Stimulated activated CD8-positive, alpha-beta memory T cell treated with anti-CD3 and anti-CD28 coated beads, Interleukin-15, amount 100 ng/mL, for 4 hours (primary cell): ENCODE results near the gene ZFYVE26.
"Not testable (repeated sequence)": the region's sequence is repeated elsewhere in the genome, so short reads cannot be mapped to it uniquely, and the experiment has no call there.

Experiments used
- DNase-seq, 2 donors: peaks; one replicate each; pipeline ENCODE4 v3.0.0-alpha.2; 2020; ENCODE audit warnings: low read depth in 2 of 2

The ZFYVE26 gene

DNA sequence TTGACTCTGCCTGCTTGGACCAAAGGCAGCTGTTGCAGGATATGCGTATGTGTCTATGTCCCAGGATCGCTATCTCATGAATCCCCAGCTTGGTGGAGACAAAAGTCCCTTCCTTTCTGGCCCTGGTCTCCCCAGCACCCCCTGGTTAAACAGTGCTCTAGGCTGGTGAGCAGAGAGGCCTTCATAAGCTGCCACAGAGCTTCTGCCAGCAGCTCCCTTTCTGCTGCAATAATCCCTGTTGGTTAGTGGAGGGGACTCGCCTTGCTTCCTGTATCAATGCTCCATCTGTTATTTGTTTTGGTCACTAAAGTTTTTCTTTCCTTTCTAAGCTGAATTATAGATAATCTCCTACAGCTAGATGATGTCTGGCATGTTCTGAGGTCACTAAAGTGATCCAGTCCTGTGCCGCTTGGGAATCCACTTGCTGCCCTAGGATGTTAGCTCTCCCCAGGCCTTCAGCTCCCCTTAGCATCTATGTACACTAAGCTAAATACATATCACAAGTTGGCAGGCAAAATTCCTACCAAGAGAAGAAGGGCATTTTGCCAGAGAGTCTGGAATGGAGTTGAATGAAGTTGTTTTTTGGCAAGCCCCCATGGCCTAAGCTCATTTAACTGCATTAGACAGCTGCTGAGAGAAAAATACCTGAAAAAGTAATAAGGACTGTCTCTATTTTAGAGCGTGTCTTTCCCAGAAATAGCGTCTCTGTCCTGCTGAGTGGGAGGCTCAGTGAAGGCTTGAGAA, 66.9 kb downstream of the ZFYVE26 start:
- no peak for DNase-seq

DNA sequence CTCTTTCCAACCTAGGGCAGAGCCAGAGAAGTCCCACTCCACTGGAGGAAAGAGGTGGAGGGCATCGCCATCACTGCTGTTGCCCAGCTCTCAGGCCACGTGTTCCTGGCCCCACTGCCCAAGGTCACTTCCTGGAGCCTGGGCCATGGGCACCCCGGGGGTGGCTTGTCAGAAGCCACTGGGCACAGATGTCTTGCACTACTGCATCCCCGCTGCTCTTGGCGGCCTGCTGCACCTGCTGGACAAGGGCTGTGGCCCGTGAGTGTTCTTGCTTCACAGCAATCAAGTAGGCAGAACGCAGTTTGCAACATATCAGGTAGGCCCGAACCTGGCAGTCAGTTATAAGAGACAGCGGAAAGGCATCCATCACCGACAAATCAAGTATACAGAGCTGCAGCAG, 68.1 kb downstream of the ZFYVE26 start:
- DNase-seq, result no peak

DNA sequence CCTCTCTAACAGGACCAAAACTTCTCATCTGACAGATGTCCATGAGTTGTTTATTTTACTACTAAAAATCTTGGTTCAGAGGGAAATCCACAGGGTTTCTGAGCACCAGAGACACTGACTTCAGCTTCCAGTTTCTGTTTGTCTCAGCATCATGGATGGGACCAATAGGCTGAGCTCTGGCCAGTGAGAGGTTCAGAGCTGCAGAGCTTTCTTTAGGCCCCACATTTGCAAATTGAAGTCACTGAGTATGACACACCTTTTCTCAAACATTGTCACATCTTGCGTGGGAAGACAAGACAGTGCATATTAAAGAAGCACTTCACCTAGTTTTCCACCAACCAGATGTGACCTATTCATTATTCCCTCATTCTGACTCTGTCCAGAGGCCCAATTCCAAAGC, 69.5 kb downstream of the ZFYVE26 start:
- DNase-seq, result no peak

DNA sequence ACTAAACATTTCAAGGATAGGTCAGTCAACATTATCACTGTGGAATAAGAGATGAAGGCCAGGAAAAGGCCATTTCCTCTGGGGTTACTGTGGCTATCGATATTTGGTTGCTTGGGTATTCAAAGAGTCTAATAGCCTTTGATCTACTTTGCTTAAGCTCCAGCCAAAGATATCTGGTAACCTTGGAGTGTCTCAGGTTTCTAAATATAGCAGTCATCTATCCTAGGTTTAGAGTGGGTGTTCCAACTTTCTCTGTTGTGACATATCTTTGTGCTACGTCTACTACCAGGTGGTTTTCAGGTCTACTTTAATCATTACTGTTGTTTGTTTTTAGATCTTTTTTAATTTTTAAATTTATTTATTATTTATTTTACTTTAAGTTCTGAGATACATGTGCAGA, 72.3 kb downstream of the ZFYVE26 start:
- no peak for DNase-seq

DNA sequence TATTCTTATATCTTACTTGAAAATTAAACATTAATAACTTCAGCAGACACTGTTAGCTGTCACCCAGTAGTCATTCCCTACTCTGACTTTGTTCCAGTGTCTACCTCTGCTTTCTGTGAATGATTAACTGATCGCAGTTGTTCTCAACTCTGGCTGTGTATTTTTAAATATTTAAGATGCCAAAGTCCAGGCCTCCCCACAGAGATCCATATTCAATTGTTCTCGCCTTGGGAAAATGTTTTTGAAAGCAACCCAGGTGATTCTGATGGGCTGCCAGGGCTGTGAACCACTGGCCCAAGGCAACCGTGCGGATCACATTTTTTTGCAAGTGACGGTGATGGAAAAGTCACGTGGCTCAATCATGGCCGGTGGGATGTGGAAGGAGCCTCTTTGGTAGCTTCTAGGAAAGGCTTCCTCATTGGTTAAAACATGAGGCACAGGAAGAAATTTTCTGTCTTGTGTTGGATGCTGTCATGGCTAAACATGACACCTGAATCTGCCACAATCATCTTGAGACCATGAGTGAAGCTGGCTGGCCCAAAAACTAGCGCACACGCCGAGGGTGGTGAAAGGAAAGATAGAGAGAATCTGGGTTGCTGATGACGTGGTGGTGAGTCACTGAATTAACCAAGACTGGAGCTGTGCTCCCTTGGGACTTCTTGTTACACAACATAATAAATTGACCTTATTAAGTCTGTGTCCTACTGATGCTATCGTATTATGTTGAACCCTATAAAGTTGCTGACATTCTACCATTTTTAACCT, 77.5 kb downstream of the ZFYVE26 start:
- no peak for DNase-seq

DNA sequence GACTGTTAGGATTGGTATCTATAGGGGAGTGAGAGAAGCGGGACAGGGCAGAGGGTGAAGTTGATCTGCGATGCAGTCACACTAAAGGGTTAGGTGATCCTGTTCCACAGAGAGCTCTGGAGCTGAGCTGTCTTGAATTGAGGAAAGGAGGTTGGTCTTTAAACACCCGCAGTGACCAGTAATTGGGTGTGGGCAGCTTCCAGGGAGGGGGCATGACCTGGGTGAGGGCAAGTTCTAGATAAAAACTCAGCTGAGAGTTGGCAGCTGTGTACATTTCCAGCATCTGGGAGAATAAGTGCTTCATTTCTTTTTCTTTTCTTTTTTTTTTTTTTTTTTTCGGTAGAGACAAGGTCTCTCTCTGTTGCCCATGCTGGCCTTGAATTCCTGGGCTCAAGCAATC, 79.6 kb downstream of the ZFYVE26 start:
- no peak for DNase-seq

DNA sequence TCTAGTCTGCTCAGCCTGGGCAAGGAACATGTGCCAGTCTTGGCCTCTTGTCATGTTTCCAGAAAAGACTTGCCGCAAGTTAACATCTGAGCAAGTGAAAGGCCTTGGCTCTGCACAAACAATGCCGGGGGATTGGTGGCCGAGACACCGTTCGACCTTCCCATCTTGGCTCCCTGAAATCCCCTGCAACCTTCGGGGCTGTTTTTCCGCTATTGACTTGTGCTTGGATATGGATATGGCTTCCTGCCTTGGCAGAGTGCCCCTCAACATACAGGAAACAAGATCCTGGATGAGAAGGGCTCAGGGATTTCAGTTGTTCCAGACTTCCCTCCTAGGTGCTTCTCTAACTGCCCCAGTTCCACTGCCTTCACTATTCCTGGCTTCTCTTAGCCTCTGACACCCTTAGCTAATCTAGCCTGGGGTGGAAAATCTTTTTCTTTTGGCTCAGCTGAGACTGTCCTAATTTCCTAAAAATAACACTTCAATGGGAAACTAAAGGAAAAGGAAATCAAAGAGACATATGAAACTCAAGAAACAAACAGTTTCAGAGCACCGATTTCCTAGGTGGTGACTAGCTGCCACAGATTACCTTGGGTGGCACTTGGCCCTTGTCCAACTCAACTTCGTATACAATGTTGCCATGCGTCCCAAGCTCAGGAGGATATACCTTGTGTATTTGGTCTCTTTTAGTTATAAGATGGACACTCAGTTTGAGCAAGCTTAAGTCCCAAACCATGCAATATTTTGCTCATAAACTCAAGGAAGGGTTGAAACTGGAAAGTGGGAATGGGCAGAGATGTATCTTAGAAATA, 80.8 kb downstream of the ZFYVE26 start:
- no peak for DNase-seq

DNA sequence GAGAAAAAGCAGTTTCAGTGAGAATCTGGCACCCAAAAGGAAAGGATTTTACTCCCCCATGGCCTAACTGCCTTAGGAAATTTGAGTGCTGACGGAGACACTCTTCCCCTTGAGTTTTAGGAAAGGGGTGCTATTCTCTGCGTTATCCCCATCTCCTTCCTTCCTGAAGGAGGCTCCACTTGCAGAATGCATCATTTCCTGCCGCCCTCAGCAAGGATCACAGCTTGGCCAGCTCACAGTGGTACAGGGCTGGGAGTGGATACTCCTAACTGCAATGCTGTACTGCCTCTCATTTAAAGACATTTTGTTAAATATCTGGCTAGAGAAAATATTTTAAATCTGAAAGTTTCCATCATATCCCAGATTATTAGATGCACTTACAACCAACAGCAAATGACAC, 81.7 kb downstream of the ZFYVE26 start:
- DNase-seq, result no peak

DNA sequence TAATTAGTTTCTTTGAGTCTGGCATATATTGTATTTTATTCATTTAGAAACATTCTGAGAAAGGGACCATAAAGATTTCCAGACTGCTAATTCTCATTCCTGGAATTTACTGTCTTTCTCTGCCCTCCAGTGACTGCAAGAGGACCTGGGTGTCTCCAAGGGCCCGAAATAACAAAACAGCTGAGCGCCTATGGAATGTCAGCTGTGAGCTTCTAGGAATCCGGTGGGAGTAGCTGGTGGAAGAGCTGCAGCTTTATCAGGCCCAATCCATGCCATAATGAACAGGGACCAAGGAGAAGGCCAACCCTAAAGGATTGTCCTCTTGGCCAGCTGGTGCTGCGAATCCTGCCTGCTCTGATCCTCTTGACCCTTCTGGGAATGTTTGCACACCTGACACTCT, 82.8 kb downstream of the ZFYVE26 start:
- no peak for DNase-seq

DNA sequence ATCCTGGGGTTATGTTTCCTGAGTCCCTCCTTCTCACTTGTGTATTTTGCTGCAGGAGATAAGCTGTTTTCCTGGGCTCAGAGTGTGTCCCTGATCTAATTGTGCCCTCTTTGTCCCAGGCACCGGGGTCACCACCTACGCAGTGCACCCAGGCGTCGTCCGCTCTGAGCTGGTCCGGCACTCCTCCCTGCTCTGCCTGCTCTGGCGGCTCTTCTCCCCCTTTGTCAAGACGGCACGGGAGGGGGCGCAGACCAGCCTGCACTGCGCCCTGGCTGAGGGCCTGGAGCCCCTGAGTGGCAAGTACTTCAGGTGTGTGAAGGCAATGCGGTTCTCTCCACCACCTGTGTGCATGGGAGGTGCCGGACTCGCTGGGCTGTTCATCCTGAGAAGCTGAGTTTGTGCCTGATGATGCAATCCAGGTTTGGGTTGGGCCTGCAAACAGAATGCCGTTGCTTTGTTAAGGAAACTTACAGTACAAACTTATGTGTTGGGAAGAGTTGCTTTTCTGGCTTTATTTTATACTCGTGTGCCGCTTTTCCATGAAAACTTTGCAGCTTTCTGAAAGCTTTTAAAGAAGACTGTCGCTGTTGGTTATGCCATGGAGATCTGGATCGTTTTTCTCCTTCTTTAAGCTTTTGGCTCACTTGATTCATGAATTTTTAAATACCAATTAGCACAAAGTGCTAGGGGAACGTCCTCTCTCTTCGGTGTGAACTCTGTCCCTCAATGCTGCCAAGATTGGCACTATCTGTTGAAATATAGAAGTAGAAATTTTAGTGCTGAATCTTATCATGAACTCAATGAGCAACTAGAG, 87.1 kb downstream of the ZFYVE26 start:
- no peak for DNase-seq

DNA sequence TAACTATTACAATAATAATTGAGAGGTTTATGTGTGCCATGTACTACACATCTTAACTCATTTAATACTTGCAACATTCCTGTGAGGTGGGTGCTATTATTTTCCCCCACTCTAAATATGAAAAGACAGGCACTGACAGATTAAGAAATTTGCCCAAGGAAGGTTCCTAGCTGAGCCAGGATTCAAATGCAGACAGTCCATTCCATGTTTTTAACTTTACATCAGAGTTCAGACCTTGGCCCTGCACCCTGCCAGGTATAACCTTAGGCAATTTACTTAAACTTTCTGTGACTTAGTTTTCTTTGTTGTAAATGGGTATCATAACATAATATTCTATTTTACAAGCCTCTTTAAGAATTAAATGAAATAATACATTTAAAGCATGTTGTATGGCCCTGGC, 88.1 kb downstream of the ZFYVE26 start:
- no peak for DNase-seq

DNA sequence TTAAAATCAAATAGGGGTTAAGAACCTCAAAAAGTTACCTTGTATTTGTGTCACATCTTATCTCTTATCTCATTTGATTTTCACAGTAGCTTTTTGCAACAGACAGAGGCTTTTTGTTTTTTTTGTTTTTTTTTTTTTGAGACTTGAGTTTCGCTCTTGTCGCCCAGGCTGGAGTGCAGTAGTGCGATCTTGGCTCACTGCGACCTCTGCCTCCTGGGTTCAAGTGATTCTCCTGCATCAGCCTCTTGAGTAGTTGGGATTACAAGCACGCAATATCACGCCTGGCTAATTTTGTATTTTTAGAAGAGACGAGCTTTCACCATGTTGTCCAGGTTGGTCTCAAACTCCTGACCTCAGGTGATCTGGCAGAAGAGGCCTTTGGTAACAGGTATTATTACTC, 89.0 kb downstream of the ZFYVE26 start:
- DNase-seq, result no peak

DNA sequence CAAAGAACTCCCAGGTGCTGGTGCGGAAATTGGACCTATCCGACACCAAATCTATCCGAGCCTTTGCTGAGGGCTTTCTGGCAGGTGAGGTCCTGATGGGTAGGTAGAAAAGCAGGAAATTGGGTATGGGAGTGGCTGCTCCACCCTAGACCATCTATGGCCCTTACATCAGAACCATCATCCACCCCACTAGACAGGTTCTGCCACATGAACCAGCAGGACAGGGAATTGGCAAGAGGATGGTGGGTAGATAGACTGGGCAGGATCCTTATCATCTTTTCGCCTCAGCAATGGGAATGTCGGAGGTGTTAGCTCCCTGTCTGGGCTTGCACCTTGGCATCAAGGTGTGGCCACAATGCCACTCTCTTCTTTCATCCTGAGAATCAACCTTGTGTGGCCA, 91.2 kb downstream of the ZFYVE26 start:
- no peak for DNase-seq

DNA sequence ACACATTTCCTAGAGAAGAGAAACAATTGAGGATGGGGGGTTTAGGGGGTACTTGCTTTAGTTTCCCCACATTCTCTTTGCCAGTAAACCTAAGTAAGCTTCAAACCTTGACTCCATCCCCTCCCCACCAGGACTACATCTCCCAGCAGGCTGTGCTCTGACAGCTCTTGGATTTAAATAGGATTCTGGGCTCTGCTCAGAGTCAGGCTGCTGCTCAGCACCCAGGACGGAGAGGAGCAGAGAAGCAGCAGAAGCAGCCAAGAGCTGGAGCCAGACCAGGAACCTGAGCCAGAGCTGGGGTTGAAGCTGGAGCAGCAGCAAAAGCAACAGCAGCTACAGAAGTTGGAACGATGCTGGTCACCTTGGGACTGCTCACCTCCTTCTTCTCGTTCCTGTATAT, 94.1 kb downstream of the ZFYVE26 start:
- no peak for DNase-seq

DNA sequence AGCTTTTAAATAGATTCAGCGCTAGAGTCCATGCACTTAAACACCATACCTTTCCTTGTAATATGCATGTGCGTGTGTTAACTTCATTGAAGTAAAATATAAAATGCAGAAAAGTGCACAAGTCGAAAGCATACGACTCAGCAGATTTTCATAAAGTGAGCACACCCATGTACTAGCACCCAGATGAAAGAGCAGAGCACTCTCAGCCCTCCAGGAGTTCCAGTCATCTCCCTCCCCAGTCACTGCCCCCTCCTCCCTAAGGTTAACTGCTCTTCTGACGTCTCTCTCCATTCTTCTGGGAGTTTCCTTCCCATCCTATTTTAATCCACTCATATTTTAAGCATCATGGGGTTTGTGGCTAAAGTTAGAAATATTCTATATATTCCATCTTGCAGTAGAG, 94.5 kb downstream of the ZFYVE26 start:
- DNase-seq, result no peak

DNA sequence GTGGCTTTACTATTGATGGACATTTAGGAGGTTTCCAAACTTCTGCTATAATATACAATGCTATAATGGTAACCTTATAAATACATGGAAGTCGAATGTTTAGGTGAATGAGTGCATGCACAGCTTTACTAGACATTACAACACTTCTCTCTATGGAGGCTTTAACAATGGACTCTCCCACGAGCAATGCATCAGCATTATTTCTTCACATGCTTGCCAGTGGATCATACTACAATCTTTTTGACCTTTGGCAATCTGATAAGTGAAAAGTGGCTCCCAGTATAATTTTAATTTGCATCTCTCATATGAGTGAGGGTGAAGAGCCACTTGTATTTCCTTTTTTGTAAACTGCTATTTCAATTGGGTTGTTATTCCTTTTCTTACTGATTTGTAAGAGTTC, 96.5 kb downstream of the ZFYVE26 start:
- DNase-seq, result no peak

DNA sequence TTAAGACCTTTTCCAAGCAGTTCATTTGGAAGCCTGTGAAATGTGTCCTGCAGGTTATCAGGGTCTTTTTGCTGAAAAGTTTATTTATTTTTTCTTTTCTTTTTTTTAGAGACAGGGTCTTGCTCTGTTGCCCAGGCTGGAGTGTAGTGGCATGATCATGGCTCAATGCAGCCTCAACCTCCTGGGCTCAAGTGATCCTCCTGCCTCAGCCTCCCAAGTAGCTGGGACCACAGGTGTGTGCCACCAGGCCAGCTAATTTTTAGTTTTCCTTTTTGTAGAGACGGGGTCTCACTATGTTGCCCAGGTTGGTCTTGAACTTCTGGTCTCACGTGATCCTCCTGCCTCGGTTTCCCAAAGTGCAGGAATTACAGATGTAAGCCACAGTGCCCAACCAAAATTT, 97.0 kb downstream of the ZFYVE26 start:
- not testable (repeated sequence) for DNase-seq

DNA sequence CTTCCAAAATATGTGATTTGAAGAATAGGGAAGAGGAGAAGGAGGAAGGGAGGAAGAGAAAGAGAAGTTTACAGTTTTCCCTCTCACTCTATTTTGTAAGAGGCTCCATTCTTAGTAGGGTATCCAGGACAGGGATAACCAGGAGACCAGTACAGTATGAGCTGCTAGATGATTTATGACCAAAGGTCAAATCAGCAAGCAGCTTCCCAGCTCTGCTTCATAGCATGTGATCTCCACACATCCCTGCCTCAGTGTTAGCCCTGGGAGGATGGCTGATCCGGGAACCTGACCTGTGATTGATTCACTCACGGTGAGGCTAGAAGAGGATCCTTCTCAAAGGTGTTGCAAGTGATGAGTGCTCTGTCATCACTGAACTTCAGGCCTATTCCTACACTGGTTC, 98.1 kb downstream of the ZFYVE26 start:
- no peak for DNase-seq

DNA sequence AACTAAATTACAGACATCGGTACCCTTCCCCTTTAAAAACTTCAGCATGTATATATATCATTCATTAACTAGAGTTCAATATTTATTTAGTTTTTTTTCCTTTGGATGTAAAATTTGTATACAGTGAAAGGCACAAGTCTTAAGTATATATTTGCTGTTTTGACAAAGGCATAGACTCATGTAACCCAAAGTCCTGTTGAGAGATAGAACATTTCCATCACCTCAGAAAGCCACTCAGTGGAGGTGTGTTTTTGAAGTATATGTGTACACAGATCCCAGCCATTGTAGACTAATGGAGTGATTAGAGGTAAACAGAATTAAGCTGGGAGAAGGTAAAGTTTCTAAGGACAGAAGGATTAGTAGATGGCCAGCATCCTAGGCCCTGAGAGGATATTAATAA, 99.3 kb downstream of the ZFYVE26 start:
- no peak for DNase-seq

DNA sequence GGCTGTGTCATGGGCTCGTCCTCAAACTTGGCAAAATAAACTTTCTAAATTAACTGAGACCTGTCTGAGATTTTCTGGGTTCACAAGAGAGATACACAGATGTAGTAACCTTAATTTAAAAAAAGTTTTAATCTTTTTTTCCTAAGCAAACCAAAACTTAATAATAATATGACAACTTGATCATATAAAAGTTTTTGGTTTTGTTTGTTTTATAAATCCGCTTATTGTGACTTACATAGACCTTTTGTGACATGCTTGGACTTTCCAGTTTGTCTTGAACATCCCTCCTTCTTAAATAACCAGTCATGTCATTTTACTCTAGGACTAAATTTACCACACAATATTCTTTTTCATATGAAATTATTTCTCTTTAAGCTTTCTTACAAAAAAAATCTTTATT, 106.2 kb downstream of the ZFYVE26 start:
- no peak for DNase-seq

DNA sequence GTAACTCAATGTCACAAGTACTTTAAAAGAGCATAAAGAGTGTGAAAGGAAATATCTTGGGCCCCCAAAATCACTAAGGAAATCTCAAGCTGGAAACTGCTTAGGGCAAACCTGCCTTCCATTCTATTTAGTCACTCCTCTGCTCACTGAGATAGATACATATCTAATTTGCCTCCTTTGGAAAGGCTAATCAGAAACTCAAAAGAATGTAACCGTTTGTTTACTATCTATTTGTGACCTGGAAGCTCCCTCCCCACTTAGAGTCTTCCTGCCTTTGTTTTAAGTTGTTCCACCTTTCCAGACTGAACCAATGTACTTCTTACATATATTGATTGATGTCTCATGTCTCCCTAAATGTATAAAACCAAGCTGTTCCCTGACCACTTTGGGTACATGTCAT, 106.6 kb downstream of the ZFYVE26 start:
- not testable (repeated sequence) for DNase-seq

DNA sequence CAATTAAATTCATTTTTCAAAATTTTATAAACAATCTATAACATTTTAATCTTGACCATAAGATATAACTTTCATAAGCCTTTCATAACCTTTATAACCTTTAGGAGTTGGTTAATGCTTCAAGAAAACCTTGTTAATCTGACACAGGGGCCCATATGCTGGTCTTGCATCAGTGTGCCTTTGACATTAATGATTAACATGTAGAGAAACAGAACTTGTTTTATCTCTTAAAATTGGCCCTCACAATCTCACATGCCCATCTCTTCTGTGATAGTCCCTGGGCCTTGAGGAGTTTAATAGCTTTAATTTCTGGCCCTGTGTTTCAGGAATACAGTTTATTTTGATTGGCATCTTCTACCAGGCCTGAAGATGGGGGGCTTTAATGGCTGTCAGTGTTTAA, 107.0 kb downstream of the ZFYVE26 start:
- not testable (repeated sequence) for DNase-seq
